Measurements from ENCODE around the gene PHKB. TPM values are rescaled to one million over a fixed set of nuclear protein-coding genes. Genes with fewer than 3 reads are reported as not detected.

PHKB gene
- polyA plus RNA-seq, 1 donor (not counting 4 experiments of a cell fraction or from before 2014, with no cell fraction given), result 71.7 TPM

DNA sequence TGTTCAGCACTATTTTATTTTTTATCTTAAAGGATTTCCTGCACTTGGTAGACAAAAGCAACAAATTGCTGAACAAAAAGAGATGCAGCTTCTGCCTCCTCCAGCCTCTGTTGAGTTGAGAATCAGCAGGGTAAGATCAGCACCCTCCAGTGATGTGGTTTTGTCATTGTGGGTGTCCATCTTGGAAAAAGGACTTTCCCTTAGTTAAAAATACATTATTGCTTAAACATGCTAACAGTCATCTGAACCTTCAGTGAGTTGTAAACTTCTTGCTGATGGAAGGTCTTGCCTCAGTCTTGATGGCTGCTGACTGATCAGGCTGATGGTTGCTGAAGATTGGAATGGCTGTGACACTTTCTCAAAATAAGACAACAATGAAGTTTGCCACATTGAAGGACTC, 101.2 kb downstream of the PHKB start:
- FAIRE-seq, result no peak
- H3K9me1 ChIP-seq (ENCODE audit: control insufficient read depth, extremely low read depth, insufficient read depth, low read length), result no peaks in the 10 kb centered on the region
- H3K9ac ChIP-seq (ENCODE audit: control insufficient read depth, extremely low read depth, insufficient read depth, low read length), result no peak overlapping the region
- no peak for TF ChIP-seq EZH2 (IDR thresholded peaks at IDR 0.05; ENCODE audit: low read length)
- TF ChIP-seq, protein P1, sequence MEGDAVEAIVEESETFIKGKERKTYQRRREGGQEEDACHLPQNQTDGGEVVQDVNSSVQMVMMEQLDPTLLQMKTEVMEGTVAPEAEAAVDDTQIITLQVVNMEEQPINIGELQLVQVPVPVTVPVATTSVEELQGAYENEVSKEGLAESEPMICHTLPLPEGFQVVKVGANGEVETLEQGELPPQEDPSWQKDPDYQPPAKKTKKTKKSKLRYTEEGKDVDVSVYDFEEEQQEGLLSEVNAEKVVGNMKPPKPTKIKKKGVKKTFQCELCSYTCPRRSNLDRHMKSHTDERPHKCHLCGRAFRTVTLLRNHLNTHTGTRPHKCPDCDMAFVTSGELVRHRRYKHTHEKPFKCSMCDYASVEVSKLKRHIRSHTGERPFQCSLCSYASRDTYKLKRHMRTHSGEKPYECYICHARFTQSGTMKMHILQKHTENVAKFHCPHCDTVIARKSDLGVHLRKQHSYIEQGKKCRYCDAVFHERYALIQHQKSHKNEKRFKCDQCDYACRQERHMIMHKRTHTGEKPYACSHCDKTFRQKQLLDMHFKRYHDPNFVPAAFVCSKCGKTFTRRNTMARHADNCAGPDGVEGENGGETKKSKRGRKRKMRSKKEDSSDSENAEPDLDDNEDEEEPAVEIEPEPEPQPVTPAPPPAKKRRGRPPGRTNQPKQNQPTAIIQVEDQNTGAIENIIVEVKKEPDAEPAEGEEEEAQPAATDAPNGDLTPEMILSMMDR (optimal IDR thresholded peaks at IDR 0.05 in 1 of 3, IDR thresholded peaks at IDR 0.05 in 1 of 3, conservative IDR thresholded peaks at IDR 0.05 in 1 of 3; ENCODE audit: extremely low read depth in 1 of 3, insufficient read depth in 2 of 3, low read length in 3 of 3), result no peak
- no peaks in the 10 kb centered on the region for H3K9me3 ChIP-seq (ENCODE audit: control insufficient read depth, low read depth, low read length)
- H3K4me1 ChIP-seq (ENCODE audit: control insufficient read depth, extremely low read depth, insufficient read depth, low read length), result peaks cover 11% of the 10 kb centered on the region
- H3K36me3 ChIP-seq (ENCODE audit: control insufficient read depth in 2 of 2, extremely low read depth in 1 of 2, insufficient read depth in 2 of 2, low read length in 2 of 2), result peaks cover 0 to 1% of the 10 kb centered on the region in 2 experiments
- no peak overlapping the region for H3K27ac ChIP-seq (ENCODE audit: control insufficient read depth, insufficient read depth, low read length)
- H3K79me2 ChIP-seq (ENCODE audit: control insufficient read depth, insufficient read depth, low read length), result no peaks in the 10 kb centered on the region
- no peak overlapping the region for H3K4me3 ChIP-seq (ENCODE audit: control insufficient read depth in 2 of 3, extremely low read depth in 1 of 3, insufficient read depth in 2 of 3, low read depth in 1 of 3, low read length in 3 of 3)
- dilution Hi-C loops (cut with MboI; ENCODE audit: extremely low pct_ligation_motif_present, low sequenced_read_pairs), result no loop called here
- no peaks in the 10 kb centered on the region for H4K20me1 ChIP-seq (ENCODE audit: control insufficient read depth, extremely low read depth, insufficient read depth, low read length)
- DNase-seq (ENCODE audit: low read depth, low spot score), result no peak
- no peak overlapping the region for H2AFZ ChIP-seq (ENCODE audit: control insufficient read depth, low read length)
- H3K4me2 ChIP-seq (ENCODE audit: control insufficient read depth, extremely low read depth, insufficient read depth, low read depth, low read length), result no peak overlapping the region
- H3K27me3 ChIP-seq (ENCODE audit: control insufficient read depth, extremely low read depth, insufficient read depth, low read length), result no peaks in the 10 kb centered on the region

DNA sequence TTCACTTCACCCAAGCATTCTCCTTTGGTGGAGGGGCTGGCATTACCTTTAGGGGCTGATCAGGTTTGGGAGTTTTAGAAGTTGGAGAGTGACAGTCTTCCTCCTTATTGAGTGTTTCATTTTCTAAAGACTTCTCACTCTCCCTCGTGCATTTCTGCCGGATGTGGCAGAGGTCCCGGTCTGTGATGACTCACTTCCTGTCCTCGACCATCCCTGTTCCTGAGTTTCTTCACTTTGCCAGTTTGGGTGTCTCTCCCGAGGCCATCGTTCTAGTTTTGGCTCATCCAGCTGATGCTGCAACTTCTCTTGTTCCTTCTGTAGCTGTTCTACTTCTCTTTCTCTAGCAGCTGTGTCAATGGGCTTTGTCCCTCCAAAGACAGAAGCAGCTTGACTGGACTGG, 104.3 kb downstream of the PHKB start:
- Histone ChIP-seq H3K36me3 (ENCODE audit: control insufficient read depth in 2 of 2, extremely low read depth in 1 of 2, insufficient read depth in 2 of 2, low read length in 2 of 2) (peaks cover 0 to 1% of the 10 kb centered on the region in 2 experiments), H2AFZ (ENCODE audit: control insufficient read depth, low read length) (peak overlapping the region; percentile 10), H3K4me2 (ENCODE audit: control insufficient read depth, extremely low read depth, insufficient read depth, low read depth, low read length) (peak overlapping the region; percentile 29), H3K4me1 (ENCODE audit: control insufficient read depth, extremely low read depth, insufficient read depth, low read length) (peaks cover 11% of the 10 kb centered on the region), H4K20me1 (ENCODE audit: control insufficient read depth, extremely low read depth, insufficient read depth, low read length) (no peaks in the 10 kb centered on the region), H3K9ac (ENCODE audit: control insufficient read depth, extremely low read depth, insufficient read depth, low read length) (no peak overlapping the region), H3K27ac (ENCODE audit: control insufficient read depth, insufficient read depth, low read length) (no peak overlapping the region), H3K9me1 (ENCODE audit: control insufficient read depth, extremely low read depth, insufficient read depth, low read length) (no peaks in the 10 kb centered on the region), H3K79me2 (ENCODE audit: control insufficient read depth, insufficient read depth, low read length) (no peaks in the 10 kb centered on the region), H3K27me3 (ENCODE audit: control insufficient read depth, extremely low read depth, insufficient read depth, low read length) (no peaks in the 10 kb centered on the region), H3K4me3 (ENCODE audit: control insufficient read depth in 2 of 3, extremely low read depth in 1 of 3, insufficient read depth in 2 of 3, low read depth in 1 of 3, low read length in 3 of 3) (no peak overlapping the region), H3K9me3 (ENCODE audit: control insufficient read depth, low read depth, low read length) (no peaks in the 10 kb centered on the region)
- FAIRE-seq (peak; percentile 93), DNase-seq (ENCODE audit: low read depth, low spot score) (no peak)
- dilution Hi-C loops (cut with MboI; ENCODE audit: extremely low pct_ligation_motif_present, low sequenced_read_pairs), result no loop called here
- TF ChIP-seq EZH2 (IDR thresholded peaks at IDR 0.05; ENCODE audit: low read length), result no peak
- TF ChIP-seq, protein P1 (optimal IDR thresholded peaks at IDR 0.05 in 1 of 3, IDR thresholded peaks at IDR 0.05 in 1 of 3, conservative IDR thresholded peaks at IDR 0.05 in 1 of 3; ENCODE audit: extremely low read depth in 1 of 3, insufficient read depth in 2 of 3, low read length in 3 of 3), result no peak
